HG02970 (cell line): ENCODE measurements around the gene ACTL6B.

Experiments used
- ATAC-seq: cut with Tn5 transposase; IDR thresholded peaks from one replicate; pipeline ENCODE4 v1.9.1; 2021; ENCODE audit warnings: mild to moderate bottlenecking, moderate library complexity, moderate number of reproducible peaks; ENCODE audit not compliant: unreplicated experiment, low FRiP score

The ACTL6B gene

DNA sequence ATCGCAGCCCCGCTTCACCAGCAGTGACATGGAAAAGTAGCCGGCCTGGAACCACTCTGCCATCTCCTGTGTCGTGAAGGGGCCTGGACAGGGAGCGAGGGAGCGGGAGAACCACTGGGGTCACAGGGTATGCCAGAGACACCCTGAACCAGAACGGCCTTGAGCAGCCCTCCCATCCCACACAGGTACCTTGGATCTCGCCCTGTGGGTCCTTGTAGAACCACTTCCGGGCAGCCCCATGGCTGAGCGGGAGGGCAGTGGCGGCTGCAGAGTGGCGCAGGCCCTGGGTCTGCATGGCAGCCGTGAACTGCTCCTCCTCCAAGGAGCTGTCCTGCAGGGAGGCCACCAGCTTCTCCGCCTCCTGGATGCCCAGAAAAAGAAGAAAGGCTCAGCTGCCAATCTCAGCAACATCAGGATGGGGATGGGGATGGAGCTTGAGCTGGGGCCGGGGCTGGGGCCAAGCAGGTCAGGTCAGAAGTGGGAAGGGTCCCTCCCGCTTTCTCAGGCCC is 28.3 kb upstream of the ACTL6B start:
- ATAC-seq, result no peak

DNA sequence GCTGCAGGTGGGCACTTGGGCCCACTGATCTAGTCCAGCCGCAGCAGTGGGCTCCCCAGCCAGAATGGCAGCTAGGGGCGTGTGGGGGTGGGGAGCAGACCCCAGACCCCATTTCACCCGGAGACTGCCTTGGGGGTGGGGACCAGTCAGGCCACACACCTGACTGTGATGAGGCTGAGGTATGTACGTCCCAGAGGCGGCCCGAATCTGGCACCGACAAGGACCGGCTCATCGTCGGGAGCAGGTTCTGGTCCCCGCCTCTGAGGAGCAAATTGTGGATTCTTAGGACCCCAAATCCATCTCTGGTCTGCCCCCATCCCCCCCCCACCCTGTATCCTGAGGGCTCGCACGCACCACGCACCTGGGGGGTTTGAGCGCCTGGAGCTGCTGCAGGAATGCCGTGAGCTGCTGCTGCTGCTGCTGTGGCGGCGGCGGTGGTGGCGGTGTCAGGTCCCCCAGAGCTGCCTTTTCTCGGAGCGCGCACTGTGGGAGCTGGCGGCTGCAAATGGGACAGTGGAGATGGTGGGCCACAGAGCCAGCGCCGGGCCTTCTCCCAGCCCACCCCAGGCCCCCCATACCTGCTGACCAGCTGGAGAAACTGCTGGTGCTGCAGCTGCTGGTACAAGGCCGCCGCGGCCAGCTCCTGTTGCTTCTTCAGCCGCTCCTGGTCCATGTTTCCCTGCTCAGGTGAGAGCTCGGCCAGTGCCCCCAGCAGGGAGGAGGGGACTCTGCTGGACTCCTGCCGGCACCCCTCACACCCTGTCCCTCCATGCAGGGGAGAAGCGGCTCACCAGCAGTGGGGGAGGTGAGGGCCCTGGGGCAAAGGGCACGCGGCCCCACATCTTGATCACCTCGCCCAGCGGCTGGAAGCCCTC is 27.6 kb upstream of the ACTL6B start:
- no peak for ATAC-seq

DNA sequence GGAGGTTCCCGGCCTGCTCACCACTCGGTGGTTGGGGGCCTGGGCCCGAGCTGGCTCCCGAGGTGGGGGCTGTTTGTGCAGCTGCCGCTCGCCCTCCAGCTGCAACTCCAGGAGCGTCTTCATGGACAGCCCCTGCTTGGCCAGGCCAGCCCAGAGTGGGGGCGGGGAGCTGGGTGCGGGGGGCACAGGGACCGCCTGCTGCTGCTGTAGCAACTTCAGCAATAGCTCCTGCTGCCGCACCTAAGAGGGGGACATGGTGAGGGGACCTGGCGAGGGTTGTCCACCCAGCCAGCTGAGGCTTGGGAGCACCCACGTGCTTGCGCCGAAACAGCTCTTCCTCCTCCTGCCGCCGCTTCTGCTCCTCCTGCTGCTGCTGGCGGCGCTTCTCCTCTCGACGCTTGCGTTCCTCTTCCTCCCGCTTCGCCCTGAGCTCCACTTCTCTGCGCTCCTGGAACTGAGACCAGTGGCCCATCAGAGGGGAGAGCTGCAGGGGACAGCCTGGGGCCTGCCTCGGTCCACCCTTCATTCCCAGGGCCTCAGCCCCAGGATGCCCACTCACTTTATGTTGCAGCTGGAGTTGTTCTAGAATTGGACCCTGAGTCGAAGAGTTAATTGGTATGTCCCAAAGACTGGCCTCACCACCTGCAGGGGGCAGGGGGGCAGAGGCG is 26.9 kb upstream of the ACTL6B start:
- ATAC-seq, result no peak

DNA sequence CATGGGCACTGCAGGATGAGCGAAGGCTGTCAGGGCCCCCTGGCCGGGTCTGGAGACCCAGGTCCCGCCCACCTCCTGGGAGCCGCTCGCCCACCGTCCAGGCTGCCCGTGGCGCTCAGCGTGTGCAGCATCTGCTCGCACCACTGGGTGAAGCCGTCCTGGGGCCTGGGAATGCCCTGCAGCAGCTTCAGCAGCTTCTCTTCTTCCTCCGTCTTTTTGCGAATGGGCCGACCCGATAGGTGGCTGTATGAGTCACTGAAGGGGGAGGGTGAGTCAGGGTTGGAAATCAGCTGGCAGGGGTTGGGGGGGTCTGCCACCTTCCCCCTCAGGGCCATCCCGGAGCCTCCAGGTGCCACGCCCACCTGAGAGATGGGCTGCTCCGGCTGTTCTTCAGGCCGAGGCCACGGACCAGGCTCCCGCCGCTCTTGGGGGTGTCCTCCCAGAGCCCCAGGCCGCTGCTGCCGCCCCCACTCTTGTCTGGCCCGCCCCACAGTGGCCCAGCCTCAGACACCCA is 26.0 kb upstream of the ACTL6B start:
- ATAC-seq, result no peak

DNA sequence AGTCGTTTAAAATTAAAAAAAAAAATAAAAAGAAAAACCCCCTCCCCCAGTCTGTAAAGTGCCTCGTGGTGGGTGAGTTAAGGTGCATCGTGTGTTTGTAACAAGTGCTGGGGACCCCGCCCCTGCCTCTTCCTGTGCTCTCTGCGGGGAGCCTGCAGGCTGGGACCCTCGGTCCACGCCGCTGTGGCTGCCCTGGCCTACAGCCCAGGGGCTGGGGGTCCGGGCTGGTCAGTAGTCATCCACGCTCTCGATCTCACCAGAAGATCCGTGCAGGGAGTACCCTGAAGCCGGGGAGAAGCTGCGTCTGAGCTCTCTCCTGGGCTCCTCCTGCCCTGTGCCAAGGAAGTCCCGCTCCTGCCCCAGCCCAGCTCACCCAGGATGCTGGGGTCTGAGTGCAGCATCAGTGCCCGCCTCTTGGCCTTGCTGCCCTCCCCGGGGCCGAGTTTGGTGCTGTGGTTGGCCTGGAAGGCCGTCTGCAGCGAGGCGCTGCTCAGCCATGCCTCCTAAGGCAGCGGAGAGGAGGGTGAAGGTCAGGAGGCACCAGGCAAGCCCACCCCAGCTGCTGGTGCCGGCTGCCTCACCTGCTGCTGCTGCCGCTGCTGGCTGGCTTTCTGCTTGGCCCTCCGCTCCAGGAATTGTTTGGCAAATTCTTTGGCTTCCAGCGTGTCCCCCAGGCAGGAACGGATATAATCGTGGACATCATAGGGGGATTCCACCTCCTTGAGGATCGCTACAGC is 25.4 kb upstream of the ACTL6B start:
- no peak for ATAC-seq

DNA sequence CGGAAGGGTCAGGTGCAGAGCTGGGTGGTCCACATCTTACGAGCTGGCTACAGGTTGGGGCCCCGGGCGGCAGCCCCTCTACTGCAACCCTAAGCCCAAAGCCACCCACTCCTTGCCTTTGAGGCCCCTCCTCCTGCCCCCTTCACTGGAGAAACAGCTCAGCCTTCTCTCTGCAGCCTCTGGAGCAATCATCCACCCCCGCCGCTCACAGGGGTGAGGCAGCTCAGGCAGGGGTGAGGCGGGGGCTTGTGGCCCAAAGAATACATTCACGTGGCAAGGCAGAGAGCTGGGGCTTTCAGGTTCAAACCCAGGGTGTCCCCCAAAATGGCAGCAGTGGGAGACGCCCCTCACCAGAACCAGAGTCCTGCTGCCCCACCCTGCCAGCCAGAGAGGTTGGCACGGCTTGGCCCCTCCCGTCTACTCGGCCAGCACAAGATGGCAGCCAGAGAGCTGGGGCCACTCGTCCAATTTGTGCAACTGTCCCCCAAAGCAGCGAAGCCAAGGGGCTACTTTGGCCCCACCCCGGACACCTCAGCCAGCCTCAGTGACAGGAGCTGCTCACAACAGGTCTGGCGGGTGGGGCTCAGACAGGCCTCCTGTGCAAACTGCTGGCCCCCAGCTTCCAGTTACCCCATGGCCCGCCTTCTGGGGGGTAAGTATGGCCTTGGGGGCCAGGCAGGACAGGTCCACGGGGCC is 24.5 kb upstream of the ACTL6B start:
- no peak for ATAC-seq

DNA sequence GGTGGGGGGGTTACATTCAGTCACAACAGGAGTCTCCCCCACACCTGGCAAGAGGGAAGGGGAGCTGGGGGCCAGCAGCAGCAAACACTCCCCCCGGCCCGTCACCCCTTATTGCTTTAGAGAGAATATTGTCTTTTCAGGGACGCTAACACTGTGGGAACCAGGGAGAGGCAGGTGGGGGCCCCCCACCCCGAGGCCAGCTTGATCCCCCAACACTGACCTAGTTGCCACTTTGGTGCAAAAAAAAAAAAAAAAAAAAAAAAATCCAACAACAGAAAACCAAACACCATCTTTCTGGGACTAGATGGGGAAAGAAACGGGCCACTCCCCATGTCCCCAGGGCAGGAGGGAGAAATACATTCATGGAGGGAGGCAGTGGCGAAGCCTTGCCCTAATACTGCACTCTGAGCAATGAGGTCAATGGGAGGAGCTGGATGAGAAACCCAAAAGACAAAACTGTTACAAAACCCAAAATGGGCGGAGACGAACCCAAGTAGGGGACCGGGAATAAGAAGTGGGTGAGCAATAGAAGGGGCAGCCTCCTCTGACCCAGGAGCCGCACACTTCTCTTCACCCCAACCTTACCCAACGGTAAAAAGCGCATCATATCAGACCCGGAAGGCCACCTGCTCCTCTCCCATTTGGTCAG is 23.8 kb upstream of the ACTL6B start:
- ATAC-seq, result no peak

DNA sequence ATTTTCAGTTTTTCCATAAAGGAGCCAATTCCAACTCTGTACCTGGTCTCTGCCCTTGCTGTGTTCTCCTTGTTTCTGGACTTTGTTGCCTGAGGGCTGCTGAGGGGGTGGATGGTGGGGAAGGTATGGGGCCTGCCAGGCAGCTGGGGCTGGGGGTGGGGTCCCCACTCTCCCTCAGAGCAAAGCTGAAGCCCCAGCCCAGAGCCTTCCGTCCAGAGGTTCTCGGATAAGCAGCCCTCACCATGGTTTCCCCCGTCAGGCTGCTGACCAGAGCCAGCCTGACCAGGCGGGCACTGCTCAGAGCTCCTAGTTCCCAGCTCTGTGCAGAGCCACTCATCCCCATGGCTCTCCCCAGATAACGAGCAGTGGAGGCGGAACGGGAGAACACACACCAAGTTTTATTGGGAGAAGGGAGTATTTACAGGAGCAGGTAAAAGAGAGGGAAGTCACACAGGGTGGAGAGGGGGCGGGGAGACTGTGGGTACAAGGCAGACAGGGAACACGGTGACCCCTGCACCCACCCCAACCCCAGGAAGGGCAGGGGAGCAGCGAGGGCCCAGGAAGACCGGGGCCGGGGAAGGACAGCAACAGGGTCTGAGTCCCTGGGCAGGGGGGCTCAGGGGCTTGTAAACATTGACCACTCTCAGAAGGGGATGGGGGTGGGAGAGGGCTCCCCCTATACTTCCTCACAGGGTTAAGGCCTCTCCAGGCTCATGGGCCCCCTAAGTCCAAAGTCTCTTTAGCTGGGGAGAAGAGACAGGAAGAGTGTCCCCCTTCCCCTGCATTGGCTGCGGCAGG is 23.1 kb upstream of the ACTL6B start:
- ATAC-seq, result no peak

DNA sequence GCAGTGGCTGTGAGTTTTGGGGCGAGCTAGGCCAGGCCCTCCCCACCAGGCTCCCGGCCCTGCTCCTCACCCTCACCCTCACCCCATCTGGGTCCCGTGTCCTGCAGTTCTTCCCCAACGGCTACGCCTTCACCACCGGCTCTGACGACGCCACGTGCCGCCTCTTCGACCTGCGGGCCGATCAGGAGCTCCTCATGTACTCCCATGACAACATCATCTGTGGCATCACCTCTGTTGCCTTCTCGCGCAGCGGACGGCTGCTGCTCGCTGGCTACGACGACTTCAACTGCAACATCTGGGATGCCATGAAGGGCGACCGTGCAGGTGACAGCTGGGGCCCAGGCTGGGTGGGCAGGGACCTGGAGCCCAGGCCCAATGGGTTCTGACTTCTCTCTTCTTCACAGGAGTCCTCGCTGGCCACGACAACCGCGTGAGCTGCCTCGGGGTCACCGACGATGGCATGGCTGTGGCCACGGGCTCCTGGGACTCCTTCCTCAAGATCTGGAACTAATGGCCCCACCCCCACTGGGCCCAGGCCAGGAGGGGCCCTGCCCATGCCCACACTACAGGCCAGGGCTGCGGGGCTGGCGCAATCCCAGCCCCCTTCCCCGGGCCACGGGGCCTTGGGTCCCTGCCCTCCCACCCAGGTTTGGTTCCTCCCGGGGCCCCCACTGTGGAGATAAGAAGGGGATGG is 22.2 kb upstream of the ACTL6B start:
- ATAC-seq, result no peak

DNA sequence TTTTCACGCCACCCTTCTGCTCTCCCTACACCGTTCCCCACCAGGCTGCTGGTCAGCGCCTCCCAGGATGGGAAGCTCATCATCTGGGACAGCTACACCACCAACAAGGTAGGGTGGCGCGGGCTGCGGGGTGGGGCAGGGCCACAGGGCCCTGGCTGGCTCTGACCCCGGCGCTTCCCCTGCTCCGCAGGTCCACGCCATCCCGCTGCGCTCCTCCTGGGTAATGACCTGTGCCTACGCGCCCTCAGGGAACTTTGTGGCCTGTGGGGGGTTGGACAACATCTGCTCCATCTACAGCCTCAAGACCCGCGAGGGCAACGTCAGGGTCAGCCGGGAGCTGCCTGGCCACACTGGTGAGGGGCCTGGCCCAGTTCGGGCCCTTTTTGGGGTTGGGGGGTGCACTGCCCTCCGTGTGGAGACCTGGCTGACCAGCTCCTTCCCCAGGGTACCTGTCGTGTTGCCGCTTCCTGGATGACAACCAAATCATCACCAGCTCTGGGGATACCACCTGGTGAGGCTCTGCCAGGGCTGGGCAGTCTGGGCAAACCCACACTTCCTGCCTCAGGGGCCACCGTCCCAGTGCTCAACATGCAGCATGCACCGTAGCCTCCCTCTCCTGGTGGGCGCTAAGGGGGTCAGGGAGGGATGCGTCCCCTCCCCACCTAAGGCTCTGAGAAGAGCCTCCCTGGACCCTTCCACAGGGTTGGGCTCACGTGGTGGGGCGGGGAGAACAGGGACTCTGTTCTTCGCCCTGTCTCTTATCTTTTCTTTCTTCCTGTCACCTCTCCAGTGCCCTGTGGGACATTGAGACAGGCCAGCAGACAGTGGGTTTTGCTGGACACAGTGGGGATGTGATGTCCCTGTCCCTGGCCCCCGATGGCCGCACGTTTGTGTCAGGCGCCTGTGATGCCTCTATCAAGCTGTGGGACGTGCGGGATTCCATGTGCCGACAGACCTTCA is 21.3 kb upstream of the ACTL6B start:
- no peak for ATAC-seq

DNA sequence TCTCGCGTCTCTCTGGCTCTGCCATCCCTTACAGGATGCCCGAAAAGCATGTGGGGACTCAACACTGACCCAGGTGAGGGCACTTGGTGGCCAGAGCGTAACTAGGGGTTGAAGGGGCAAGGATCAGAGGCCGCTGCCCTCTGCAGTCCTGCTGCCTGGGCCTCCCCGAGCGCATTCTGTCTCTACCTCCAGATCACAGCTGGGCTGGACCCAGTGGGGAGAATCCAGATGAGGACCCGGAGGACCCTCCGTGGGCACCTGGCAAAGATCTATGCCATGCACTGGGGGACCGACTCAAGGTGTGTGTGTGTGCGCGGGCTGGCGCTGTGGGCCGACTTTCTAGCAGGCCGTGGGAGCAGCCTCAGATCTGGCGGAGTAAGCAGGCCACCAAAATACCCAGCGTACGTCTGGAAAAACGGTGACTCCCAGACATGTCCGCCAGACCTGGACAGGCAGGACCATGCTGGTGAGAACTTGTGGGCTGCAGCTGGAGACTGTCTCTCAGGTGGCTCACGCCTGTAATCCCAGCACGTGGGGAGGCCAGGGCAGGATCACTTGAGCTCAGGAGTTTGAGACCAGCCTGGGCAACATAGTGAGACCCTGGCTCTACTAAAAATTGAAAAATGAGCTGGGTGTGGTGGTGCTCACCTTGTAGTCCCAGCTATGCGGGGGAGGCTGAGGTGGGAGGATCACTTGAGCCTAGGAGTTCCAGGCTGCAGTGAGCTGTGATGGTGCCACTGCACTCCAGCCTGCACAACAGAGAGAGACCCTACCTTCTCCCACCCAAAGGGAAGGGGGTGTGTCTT is 20.5 kb upstream of the ACTL6B start:
- ATAC-seq, result no peak

DNA sequence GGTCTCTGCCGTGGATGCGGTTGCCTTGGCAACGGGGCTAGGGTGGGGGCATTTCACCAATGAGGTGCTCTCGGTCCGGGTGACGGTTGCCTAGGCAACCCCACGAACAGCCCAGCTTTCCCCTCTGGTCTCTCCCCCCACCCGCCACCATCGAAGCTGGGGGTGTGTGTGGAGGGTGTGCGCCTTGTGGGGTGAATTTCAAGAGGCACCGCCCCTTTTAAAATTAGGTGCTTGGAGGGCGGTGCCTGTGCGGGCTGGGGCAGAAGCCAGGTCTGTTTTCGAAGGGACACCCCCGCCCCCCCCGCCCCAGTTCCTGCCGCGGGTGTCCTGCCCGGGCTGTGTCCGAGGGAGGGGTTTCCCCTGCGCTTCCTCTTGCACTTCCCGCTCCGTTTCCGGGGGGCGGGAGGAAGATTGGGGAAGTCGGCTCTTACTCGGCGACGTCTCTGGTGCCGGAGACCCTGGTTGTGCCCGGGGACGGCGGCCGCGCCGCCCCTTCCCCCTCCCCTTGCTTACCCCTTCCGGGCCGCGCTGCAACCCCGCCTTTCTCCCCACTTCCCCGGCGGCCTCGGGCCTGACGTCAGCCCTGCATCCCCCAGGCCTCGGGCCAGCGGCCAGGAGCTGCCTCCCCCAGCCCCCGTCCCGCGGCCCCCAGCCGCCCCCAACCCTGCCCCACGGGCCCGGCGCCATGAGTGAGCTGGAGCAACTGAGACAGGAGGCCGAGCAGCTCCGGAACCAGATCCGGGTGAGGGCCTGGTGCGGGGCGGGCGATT is 19.5 kb upstream of the ACTL6B start:
- peak; percentile 34 for ATAC-seq

DNA sequence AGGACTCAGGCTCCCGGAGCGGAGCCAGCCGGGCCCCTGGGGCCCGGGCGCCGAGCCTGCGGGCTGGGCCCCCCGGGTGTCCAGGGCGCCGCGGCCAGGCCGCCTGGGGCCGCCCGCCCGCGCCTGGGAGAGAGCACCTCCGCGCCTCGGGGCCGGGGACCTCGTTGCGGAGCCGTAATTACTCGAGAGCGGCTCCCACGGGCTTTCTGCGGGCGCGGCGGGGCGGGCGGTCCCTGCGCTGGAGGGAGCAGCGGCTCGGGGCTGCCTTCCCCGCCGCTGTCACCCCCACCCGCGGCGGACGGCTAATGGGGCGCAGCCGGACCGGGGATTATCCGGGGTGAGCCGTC is 18.8 kb upstream of the ACTL6B start:
- ATAC-seq, result no peak

DNA sequence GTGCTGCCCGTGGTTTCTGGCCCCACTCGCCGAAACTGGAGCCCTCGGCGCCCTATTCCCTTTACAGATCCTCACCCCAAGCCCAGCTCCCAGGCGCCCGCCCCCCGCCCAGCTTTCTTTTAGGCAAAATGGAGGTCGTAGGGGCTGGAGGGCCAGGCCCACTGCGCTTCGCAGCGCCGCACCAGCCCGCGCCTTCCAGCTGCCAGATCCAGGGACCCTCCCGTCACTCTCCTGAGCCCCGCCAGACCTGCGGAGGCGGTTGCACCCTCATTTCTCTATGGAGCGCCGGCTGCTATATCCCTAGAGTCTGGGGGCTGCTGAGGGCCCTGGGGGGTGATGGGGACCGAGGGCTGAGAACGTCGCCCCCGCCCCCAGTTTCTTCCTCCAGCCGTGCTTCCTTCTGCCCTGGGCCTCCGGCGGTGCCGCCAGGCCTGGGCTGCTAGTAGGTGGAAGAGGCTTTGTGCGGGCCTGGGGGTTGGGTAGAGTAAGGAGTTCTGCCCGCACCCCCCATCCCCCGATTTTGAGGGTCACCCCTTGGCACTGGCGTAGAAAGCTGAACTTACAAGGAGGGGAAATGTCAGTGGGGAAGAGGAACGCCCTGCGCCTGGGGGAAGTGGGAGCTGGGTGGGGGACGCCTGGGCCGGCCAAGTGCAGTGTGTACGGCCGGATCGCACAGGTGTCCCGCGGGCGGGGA is 18.3 kb upstream of the ACTL6B start:
- no peak for ATAC-seq

DNA sequence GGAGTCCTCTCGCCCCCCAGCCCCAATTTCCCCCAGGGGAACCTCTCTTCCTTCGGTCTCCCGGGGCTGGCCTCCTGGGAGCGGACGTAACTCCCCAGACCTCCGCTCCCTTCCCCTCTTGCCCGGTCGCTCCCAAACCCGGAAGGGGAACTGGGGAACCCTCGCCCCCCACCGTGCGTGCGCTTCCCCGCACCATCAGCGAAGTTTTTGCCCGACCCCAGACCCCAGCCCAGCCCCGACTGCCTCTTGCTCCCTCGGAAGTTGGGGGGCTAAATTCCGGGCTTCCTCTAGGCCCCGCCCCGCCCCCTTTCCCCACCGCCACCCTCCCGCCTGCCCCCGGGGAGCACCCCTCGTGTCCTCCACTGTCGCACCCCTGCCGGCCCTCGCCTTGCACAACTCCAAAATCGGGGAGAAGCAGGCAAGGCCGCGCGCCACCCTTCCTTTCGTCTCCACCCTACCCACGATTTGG is 17.7 kb upstream of the ACTL6B start:
- no peak for ATAC-seq
